Measurements from ENCODE around the gene COL6A5. TPM values are rescaled to one million over a fixed set of nuclear protein-coding genes. Genes with fewer than 3 reads are reported as not detected.

Gene COL6A5
- total and polyA plus RNA-seq, 2 experiments from 2014 or later = 0.03 to 0.05 TPM

GRCh38 chr3:130411320-130411719 lies 65.8 kb downstream of the COL6A5 start (continued):
- TF ChIP-seq ETS1 (IDR thresholded peaks at IDR 0.05) = no peak
- TF ChIP-seq POLR2AphosphoS5 (IDR thresholded peaks at IDR 0.05; ENCODE audit: low read depth) = no peak
- TF ChIP-seq ZNF114 (CRISPR knock-in tag; IDR thresholded peaks at IDR 0.05) = no peak

- H3K9me3 Mint-ChIP-seq = peaks cover 18% of the 10 kb centered on the region
- no peak for DNase-seq (ENCODE audit: low spot score)
- H3K27ac Mint-ChIP-seq = no peak overlapping the region
- Histone ChIP-seq H3K27ac (ENCODE audit: low read depth) (no peak overlapping the region), H4K20me1 (replicated peaks; ENCODE audit: insufficient read depth) (no peaks in the 10 kb centered on the region), H3K4me3 (no peak overlapping the region), H3K79me2 (replicated peaks; ENCODE audit: insufficient read depth) (no peaks in the 10 kb centered on the region), H3K27me3 (ENCODE audit: insufficient read depth) (no peaks in the 10 kb centered on the region), H2AFZ (no peak overlapping the region), H3K36me3 (ENCODE audit: insufficient read depth) (peaks cover 5% of the 10 kb centered on the region; the same call in 1 of the 2 replicates), H3K4me2 (no peak overlapping the region), H3F3A (replicated peaks; ENCODE audit: low read depth) (no peaks in the 10 kb centered on the region), H3K9me2 (ENCODE audit: insufficient read depth) (peaks cover 8% of the 10 kb centered on the region; the same call in 1 of the 2 replicates), H3K4me1 (ENCODE audit: insufficient read depth) (no peaks in the 10 kb centered on the region)
- H3K4me3 Mint-ChIP-seq = no peak overlapping the region
- no peaks in the 10 kb centered on the region for H3K27me3 Mint-ChIP-seq (ENCODE audit: insufficient read depth, low read depth, poor library complexity)
- peaks cover 9% of the 10 kb centered on the region; the same call in 2 of the 3 replicates for H3K36me3 Mint-ChIP-seq (ENCODE audit: low read depth)
- no peak for ATAC-seq
- 0 out of 3 replicates have a peak, but pooled peaks cover 4% of the 10 kb centered on the region for H3K4me1 Mint-ChIP-seq
- TF ChIP-seq, protein P1, sequence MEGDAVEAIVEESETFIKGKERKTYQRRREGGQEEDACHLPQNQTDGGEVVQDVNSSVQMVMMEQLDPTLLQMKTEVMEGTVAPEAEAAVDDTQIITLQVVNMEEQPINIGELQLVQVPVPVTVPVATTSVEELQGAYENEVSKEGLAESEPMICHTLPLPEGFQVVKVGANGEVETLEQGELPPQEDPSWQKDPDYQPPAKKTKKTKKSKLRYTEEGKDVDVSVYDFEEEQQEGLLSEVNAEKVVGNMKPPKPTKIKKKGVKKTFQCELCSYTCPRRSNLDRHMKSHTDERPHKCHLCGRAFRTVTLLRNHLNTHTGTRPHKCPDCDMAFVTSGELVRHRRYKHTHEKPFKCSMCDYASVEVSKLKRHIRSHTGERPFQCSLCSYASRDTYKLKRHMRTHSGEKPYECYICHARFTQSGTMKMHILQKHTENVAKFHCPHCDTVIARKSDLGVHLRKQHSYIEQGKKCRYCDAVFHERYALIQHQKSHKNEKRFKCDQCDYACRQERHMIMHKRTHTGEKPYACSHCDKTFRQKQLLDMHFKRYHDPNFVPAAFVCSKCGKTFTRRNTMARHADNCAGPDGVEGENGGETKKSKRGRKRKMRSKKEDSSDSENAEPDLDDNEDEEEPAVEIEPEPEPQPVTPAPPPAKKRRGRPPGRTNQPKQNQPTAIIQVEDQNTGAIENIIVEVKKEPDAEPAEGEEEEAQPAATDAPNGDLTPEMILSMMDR (conservative IDR thresholded peaks at IDR 0.05; ENCODE audit: low read depth in 2 of 2) = no peak
- TF ChIP-seq JUNB (IDR thresholded peaks at IDR 0.05; ENCODE audit: unreplicated experiment) (no peak), STAT1 (IDR thresholded peaks at IDR 0.05; ENCODE audit: unreplicated experiment) (no peak), REST (IDR thresholded peaks at IDR 0.05; ENCODE audit: unreplicated experiment) (no peak), ZNF331 (CRISPR knock-in tag; IDR thresholded peaks at IDR 0.05; ENCODE audit: low read depth) (no peak), POLR2AphosphoS5 (IDR thresholded peaks at IDR 0.05; ENCODE audit: low read depth) (no peak), ETS1 (IDR thresholded peaks at IDR 0.05) (no peak), ZNF462 (CRISPR knock-in tag; IDR thresholded peaks at IDR 0.05) (no peak), ZNF114 (CRISPR knock-in tag; IDR thresholded peaks at IDR 0.05) (no peak), EZH2phosphoT487 (IDR thresholded peaks at IDR 0.05; ENCODE audit: unreplicated experiment) (no peak)
Measured at GRCh38 chr3:130412991-130413560, 67.6 kb downstream of the COL6A5 start.
